ENCODE measurements around the gene RPS2.
"Not testable (repeated sequence)": the region's sequence is repeated elsewhere in the genome, so short reads cannot be mapped to it uniquely, and the experiment has no call there.

The RPS2 gene

DNA sequence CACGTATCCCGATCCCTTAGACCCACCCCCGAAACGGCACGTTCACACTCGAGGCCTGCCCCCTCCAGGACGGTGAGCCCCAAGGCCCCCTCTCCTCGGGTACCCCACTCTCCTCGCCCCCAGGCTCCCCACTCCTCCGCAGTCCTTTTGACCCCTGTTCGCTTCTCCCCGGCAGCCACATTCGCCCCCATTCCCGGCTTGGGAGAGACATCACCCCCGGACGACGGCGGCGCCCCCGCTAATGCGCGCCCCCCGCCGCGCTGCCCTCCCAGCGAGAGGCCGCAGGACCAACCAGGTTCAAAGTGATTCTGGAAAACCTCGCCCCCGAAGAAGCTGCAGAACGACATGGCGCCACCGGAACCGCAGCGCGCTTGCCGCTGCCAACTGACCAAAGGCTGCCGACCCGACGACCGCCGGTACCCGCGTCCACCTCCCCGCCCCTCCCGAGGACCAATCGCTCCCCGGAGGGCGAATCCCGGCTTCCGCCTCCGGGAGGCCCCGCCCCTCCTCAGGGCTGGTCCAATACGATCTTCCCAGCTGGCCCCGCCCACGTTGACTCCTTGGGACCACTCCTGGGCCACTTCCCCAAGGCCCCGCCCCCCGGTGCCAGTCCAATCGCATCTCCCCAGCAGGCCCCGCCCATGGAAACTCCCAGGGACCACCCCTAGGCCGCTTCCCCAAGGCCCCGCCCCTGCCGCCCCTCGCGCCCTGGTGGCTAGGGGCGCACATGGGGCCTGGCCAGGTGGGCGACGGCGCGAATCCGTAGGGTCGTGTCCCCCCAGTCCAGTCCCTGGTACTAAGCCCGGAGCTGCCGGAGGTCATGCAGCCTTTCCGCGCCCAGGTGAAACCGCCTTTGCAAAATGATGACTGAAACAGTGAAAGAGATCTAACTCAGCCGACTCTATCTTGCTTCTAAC is 21.6 kb downstream of the RPS2 start, which contains the start of gene MSRB1:
Gene MSRB1, minus strand, starts transcription at position 390 of the 917 bp plus-strand sequence. Its CDS starts 43 bp downstream, at position 347.
- DNase-seq (ENCODE audit: low read depth in 2 of 3, low spot score in 1 of 3), result peak; percentile 99 to 100 (median 99)

DNA sequence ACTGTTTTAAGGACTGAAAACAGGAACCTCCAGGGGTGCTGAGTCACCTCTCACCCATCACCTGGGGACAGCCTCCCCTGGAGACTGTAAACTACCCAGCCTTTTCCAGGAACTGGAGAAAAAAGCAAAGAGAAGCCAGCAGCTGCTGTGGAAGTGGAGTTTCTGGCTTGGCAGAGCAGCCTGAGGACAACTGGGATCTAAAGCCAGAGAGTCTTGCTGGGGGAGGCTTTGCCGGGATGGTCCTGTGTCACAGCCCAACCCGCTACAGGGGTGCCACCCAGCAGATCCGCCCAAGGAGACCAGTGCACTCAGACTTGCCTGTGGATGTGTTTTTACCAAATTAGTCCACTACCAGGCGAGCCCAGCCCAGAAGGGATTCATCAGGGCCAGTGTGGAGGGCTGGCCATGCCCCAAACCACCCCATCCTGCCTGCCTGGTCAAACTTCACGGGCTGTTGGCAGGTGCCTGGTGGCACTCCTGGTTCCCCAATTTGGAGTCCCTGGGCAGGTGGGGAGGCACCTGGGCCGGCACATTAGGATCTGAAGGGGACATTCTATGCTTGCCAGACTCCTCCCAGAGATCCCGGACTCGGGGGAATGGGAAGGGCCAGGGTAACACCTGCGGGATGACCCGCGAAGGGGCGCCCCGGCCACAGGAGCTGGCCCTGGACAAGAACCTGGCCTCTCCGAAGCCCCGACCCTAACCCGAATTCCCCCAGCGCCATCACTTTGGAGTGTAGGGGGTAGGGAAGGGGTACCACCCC is 22.4 kb downstream of the RPS2 start:
- DNase-seq (ENCODE audit: low read depth in 2 of 3, low spot score in 1 of 3), result no peak

DNA sequence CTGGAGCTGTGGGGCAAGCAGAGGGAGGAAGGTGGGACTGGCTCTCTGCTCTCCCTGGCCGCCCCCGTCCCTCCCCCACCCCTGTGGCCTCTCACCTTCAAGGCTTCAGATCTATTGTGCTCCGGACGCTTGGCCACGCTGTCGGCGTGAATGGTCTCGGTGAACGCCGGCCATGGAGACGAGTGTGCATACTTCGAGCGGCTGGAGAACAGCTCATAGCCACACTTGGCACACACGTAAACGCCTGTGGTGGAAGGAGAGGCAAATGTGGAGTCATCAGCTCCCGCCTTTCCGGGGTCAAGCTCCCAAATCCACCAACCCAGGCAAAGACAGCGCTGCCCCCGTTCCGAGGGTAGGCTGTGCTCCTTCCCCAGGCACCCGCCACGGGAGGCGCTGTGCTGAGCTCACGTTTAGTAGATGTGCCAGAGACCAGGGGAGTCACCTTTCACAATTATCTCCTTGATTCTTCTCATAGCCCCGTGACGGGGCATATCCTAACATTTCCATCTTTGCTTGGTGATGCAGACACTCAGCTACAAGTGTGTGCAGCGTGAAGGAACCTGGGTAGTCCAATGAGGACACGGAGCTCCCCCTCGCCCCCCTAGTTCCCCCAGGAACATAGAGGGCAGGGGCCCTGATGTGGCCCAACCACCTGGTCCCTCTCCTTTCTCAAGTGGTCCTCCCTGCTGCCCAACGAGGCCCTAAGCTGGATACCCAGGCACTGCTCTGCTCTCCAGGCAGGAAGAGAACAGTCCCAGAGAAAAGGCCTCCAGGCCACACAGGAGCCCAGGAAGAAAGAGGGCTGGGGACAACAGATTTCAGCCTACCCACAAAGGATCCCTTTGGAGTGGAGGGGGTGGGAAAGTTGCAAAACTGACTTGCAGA is 23.2 kb downstream of the RPS2 start:
- no peak for DNase-seq (ENCODE audit: low read depth in 2 of 3, low spot score in 1 of 3)

DNA sequence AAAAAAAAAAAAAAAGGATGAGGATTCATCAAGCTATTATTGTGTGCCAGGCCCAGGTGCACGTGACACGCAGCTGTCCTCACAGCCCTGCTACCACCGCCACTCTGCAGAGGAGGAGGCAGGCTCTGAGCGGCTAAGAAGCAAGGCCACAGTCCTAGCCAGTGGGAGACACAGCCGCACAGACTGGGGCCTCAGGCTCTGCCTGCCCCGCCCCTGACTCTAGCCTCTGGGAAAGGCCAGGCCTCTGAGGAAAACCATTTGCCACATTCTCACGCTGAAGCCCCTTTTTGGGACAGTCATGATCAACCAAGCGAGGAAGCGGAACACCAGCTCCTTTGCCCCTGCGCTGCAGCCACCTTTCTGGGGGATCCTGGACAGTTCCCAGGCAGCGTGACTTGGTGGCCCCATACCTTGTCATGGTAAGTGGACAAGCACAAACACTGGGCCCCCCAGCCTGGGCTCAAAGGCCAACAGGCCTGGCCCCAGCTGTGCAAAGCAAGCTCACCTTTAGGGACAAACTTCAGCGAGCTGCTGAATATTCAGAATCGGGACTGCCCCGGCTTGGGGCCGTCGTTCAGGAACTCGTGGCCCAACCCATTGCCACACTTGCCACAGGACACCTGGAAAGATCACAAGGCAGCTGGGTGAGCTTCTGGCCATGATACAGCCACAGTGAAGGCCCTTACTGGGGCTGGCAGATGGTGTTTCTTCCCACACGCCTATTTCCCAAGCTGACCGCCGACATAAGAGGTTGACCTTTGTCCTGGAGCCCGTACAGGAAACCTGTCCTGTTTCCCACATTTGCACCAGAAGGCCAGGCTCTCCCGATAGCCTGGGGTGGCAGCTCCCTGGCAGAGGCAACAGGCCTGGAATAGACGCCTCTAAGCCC is 24.1 kb downstream of the RPS2 start:
- no peak for DNase-seq (ENCODE audit: low read depth in 2 of 3, low spot score in 1 of 3)

DNA sequence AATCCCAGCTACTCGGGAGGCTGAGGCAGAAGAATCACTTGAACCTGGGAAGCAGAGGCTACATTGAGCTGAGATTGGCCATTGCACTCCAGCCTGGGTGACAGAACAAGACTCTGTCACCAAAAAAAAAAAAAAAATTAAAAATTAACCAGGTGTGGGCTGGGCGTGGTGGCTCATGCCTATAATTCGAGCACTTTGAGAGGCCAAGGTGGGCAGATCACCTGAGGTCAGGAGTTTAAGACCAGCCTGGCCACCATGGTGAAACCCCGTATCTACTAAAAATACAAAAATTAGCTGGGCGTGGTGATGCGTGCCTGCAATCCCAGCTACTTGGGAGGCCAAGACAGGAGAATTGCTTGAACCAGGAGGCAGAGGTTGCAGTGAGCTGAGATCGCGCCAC is 24.8 kb downstream of the RPS2 start:
- DNase-seq (ENCODE audit: low read depth in 2 of 3, low spot score in 1 of 3), result not testable (repeated sequence)

DNA sequence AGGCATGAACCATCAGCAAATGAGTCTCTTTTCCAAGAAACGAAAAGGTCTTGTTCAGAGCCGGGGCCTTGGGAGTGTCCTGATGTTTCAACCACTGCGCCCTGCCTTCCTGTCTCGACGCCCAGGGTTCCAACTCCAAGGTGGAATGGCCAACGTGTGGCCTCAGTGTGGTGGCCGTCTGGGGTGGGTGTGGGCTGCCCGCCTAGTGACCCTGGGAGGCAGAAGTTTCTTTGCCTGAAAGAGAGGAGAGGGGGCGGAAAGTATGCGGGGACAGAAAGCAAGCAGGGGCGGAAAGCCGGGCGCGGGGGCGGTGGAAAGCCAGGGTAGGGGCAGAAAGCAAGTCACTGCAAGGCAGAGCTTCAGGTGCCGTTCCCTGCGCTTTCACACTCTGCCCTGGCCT is 25.7 kb downstream of the RPS2 start:
- no peak for DNase-seq (ENCODE audit: low read depth in 2 of 3, low spot score in 1 of 3)

DNA sequence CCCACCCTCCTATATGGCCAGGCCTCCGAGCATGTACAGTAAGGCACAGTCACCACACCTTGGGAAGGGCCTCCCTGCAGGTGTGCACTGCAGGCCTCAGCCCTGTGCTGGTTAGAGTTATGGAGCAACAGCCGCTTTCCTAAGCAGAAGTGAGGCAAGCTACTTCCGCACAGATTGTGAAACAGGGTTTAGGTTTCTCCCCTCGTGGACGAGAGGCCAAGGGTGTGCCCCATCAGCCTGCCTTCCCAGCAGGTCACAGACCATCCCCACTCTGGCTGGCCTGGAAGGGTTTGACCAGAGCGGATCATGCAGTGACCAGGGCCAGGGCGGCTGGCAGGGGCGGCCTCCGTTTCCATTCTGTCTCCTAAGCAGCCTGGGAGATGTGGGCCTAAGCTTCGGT is 26.3 kb downstream of the RPS2 start:
- no peak for DNase-seq (ENCODE audit: low read depth in 2 of 3, low spot score in 1 of 3)

DNA sequence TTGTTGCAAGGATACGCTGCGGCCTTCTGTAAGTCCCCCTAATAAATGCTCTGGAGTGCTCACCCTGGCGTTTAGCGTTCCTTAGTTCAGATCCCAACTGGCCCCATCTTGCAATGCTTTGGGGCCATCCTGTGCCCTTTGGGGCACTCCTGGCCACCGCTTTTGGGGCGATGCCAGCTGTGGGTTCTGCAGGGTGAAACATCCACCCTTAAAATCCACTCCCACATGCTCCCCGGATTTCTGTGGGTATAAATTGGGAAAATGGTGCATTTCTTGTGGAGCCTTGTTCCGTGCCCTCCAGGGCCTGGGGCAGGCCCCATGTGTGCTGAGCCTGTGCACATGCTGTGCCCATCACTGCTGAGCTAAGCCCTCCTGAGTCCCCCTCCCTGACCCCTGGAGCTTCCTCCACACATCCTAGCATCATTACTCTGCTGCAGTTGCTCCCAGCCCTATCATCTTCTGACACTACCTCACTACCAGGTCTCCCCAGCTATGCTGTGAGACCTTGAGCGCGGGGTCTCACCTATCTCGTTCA is 27.6 kb downstream of the RPS2 start:
- no peak for DNase-seq (ENCODE audit: low read depth in 2 of 3, low spot score in 1 of 3)

DNA sequence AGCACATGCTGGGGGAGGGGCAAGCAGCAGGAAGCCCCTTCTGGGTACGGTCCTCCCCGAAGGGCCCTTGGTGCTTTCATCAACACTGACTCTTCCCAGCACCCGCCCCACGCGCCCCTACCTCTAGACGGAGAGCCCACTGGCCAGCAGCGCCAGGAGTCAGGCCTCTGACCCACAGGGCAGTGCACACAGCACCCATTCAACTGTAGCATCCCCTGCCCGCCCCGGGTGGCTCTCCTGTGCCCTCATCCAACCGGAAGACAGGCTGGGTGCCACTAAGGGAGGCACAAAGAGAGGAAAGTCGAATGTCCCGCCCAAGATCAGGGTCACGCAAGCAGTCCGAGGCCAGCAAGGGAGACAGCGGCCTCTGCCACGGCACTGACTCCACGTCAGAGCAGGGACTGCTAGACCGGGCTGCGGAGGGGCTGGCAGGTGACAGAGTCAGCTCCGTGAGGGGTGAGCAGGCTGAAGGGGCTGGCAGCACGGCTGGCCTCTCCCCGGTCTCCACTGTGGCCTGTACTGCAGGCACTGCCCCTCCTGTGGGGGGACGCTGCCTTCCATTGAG is 31.4 kb downstream of the RPS2 start:
- DNase-seq (ENCODE audit: low read depth in 2 of 3, low spot score in 1 of 3), result no peak

DNA sequence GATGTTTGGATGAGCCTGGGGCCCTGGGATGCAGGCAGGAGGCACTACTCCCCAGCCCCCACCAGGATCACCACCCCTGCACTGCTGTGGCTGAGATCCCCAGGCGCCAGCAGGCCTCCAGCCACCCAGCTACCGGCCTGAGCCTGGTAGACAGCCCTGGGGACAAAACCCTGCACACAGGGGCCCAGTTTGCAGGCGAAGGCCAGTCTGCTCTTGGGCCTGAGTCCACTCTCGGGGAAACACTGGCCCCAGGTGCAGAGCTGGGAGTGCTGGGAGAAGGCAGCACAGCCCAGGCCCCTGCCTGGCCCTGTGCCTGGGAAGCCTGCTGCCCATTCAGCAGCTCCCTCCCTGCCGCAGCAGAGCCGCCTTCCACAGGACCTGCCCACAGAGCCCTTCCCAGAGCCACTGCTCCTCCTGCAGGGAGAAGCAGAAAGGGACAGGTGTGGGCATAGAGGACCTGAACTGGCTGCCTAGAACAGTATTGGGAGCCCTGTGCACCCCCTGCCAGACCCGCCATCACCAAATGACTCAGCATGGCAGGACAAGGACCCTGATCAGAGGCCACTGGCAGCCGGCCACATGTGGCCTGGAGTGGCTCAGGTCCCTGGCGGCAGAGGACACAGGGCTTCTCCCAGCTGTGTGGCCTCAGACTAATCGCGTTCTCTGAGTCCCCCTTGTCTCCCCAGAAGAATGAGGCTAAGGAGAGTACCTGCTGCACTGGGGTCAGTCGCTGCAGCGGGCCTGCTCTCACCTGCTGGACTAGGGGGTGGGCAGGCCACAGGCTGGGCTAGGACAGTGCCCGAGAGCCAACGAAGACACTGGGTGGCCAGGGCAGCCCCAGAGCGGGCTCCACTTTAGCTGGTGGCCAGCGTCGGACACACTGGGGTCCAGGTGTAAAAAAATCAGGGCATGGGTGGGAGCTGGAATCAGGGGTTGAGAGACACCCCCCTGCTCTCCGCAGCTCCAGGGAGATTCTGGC is 32.3 kb downstream of the RPS2 start:
- DNase-seq (ENCODE audit: low read depth in 2 of 3, low spot score in 1 of 3), result no peak

DNA sequence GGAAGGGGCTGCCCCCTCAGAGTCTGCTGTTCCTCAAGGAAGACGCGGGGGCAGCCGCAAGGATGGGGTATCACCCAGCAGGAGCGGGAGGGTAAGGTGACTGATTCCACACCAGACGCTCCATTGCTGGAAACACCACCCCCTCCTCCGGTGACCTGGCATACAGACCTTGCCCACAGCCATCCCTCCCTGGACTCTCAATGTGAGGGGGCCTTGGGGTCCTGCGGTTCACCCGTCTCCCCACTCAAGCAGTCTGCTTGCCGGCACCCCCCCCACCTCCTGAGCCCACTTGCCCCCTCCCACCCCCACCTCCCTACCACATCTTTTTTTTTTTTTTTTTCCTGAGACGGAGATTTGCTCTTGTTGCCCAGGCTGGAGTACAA is 34.3 kb downstream of the RPS2 start:
- no peak for DNase-seq (ENCODE audit: low read depth in 2 of 3, low spot score in 1 of 3)

DNA sequence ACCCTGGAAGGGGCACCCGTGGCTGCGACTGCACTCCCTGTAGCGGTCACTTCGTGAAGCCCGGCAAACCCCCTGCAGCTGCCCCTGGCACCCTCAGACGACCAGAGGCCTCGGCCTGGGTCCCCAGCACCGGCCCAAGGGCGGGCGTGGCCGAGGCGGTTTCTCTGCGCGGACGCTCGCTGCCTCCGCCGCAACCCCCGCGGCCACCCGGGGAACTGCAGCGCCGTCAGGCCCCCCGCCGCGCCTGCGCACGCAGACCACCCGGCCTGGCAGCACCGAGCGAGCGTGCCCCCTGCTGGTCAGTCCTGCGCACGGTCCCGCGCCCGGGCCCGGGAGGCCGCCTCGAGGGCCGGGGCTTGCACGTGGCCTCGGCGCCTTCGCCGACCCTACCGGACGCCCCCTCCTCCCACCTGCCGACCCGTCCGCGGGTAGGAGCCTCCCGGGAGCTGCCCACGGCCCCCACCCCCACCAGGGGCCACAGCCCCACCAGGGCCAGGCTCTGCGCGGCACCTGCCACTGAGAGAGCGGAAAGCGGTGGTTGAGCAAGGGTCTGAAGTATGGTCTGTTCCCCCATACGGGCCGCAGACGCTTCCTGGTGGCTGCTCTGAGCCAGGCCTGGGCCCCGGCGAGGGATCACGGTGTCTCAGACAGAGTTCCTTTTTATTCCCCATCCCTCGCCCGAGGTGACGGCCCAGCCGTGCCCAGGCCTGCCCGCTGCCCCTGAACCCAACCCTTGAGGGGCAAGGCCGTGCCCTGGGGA is 34.9 kb downstream of the RPS2 start:
- peak; percentile 86 to 95 (median 88) for DNase-seq (ENCODE audit: low read depth in 2 of 3, low spot score in 1 of 3)

DNA sequence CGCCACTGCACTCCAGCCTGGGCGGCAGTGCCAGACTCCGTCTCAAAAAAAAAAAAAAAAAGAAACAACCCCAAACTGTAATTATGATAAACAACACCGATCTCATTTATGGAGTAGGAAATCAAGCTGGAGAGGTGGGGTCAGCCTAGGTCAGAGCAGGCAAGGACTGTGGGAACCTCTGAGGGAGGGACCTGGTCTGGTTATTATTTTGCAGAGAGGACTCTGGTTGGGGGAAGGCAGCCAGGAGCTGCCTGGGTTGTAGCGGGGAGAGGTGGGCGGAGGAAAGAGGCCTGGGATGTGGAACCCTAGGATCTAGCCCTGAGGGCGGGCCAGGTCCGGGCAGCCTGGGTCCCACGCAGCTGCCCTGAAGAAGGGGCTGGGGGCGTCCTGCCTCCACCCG is 35.5 kb downstream of the RPS2 start:
- DNase-seq (ENCODE audit: low read depth in 2 of 3, low spot score in 1 of 3), result peak in 1 of 3 donors; percentile 3

DNA sequence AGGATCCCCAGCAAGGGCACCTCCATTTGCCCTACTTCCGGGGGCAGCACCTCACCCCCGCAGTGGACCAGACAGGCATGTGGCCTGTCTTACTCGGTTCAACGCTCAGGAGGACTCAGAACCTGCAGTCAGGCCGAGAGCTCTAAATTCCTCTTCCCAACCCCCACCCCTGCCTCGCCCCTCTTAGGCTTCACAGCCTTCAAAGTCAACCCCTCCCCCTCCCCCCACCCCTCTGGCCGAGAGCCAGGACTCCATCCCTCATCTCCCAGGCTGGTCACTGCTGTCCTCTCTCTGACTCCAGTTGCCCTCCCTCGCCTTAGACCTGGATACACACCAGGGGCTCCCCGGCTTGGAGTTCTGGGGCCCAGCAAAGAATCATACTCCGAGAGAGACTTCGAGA is 38.4 kb downstream of the RPS2 start:
- no peak for DNase-seq (ENCODE audit: low read depth in 2 of 3, low spot score in 1 of 3)

DNA sequence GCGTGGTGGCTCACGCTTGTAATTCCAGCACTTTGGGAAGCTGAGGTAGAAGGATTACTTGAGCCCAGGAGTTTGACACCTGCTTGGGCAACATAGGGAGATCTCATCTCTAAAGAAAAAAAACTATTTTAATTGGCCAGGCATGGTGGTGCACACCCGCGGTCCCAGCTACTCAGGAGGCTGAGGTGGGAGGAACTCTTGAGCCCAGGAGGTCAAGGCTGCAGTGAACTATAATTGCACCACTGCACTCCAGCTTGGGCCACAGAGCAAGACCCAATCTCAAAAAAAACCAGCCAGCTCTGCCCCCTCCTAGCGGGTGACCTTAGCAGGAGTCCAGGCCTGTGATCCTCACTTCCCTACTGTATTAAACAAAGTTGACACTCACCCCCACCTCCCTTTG is 40.5 kb downstream of the RPS2 start:
- no peak for DNase-seq (ENCODE audit: low read depth in 2 of 3, low spot score in 1 of 3)

DNA sequence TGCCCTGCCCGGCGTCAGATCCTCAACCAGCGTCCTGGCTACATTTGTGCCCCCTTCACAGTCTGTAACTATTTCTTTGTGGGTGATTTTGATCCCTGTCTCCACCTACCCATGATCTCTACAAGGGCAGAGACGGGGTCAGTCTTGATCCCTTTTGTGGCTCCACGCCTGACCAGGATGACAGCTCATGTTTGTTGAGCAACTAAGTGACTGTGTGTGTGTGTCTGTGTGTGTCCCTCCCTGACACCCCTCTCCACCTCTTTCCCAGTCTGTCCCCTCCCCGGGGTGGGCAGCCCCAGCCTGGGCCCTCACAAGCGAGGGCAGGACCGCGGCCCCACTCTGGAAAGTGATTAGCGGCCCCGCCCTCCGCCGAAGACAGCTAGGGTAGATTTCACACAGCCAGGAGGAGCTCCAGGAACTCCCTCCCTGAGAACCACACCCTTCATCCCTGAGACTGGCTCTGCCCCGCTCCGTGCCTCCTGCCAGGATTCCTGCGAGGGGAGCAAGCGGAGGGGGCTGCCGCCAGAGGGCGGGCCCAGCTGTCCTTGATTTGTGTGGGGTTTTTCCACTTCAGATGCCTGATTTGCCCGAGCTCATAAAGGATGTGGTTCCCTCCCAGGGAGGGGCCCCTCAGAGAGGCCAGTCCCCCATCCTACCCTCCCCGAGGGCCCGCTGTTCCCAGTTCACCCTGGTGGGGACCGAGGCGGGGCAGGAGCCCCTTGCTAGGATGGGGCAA is 41.2 kb downstream of the RPS2 start:
- peak in 1 of 3 donors; percentile 8 for DNase-seq (ENCODE audit: low read depth in 2 of 3, low spot score in 1 of 3)

DNA sequence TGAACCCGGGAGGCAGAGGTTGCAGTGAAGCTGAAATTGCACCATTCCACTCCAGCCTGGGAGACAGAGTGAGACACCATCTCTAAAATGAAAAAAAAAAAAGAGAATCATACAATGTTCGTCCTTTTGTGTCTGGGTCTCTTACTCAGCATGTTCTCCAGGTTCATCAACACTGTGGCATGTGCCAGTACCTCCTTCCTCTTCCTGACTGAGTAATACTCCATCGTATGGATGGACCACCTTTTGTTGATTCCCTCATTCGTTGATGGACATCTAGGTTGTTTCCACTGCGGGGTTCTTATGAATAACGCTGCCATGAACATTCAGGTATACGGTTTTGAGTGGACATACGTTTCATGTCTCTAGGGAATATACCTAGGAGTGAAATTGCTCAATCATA is 42.3 kb downstream of the RPS2 start:
- DNase-seq (ENCODE audit: low read depth in 2 of 3, low spot score in 1 of 3), result no peak
